DND-41 (cell line): ENCODE data around the gene TRPC4.

Experiments used
- CTCF ChIP-seq: IDR thresholded peaks from 2 replicates; pipeline ENCODE4 v1.5.1; 2012; ENCODE audit warnings: borderline replicate concordance, low read length, moderate library complexity, mild to moderate bottlenecking; ENCODE audit not compliant: poor library complexity, severe bottlenecking; ENCODE audit errors: extremely low read depth
- EZH2 ChIP-seq: IDR thresholded peaks from 3 replicates; pipeline ENCODE4 v1.6.1; 2012; ENCODE audit warnings: borderline replicate concordance, low read depth, mild to moderate bottlenecking, moderate library complexity, low read length, inconsistent platforms; ENCODE audit not compliant: severe bottlenecking

- TF ChIP-seq CTCF (no peak), EZH2 (no peak)
Measured at GRCh38 chr13:37751025-37751424, 118.5 kb downstream of the TRPC4 start.
